ENCODE data around the gene NPC1L1. TPM values are rescaled to one million over a fixed set of nuclear protein-coding genes. Genes with fewer than 3 reads are reported as not detected.

NPC1L1 gene
- total and polyA plus RNA-seq, 2 of the 13 experiments (the other 11 are each of a cell fraction or from before 2014, with no cell fraction given) = 4.8 to 14.5 TPM

DNA sequence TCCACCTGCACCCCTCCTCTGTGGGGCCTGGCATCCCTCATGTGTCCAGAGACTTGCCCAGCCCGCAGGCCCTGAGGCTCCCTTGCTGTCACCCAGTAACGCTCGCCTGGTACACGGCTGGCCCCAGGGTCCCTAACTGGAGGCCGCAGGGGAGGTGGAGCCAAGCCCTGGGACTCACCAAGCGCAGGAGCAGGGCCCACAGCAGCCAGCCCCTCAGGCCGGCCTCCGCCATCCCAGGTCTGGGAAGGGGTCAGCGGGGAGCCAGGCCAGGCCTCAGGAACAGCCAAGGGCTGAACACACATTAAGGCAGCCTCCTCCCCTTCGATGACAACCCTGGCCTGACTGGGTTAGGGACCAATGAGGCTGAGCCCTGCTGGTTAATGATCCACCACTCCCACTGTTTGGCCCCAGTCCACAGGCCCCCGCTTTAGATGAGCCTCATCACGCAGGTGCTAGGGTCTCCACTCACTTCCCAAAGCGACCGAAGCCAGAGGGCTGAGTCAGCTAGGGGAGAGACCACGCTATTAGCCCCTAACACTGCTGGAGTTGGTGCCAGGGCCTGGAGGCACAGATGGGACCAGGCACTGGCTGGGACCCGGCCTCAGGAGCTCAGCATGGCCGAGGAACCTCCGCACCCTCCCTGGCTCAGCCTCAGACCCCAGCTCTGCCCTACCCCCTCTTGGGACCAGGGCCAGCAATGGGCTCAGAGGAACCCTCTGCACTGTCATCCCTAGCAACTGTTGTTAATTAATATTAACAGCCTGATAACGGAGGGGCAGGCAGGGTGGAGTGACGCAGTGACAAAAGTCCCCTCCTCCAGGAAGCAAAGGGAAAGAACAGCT, at the start of gene NPC1L1 (continued):
- TF ChIP-seq, protein P1, sequence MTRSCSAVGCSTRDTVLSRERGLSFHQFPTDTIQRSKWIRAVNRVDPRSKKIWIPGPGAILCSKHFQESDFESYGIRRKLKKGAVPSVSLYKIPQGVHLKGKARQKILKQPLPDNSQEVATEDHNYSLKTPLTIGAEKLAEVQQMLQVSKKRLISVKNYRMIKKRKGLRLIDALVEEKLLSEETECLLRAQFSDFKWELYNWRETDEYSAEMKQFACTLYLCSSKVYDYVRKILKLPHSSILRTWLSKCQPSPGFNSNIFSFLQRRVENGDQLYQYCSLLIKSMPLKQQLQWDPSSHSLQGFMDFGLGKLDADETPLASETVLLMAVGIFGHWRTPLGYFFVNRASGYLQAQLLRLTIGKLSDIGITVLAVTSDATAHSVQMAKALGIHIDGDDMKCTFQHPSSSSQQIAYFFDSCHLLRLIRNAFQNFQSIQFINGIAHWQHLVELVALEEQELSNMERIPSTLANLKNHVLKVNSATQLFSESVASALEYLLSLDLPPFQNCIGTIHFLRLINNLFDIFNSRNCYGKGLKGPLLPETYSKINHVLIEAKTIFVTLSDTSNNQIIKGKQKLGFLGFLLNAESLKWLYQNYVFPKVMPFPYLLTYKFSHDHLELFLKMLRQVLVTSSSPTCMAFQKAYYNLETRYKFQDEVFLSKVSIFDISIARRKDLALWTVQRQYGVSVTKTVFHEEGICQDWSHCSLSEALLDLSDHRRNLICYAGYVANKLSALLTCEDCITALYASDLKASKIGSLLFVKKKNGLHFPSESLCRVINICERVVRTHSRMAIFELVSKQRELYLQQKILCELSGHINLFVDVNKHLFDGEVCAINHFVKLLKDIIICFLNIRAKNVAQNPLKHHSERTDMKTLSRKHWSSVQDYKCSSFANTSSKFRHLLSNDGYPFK (CRISPR knock-in tag; IDR thresholded peaks at IDR 0.05; ENCODE audit: borderline replicate concordance) = peak; percentile 82
- no peak for TF ChIP-seq SSRP1 (CRISPR knock-in tag; IDR thresholded peaks at IDR 0.05)
- peak; percentile 74 for TF ChIP-seq ZNF124 (CRISPR knock-in tag; IDR thresholded peaks at IDR 0.05)
- TF ChIP-seq, protein P2, sequence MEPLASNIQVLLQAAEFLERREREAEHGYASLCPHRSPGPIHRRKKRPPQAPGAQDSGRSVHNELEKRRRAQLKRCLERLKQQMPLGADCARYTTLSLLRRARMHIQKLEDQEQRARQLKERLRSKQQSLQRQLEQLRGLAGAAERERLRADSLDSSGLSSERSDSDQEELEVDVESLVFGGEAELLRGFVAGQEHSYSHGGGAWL (CRISPR knock-in tag; IDR thresholded peaks at IDR 0.05) = peak; percentile 89
- TF ChIP-seq SIX4 (CRISPR knock-in tag; IDR thresholded peaks at IDR 0.05) = peak; percentile 61; the same call in 1 of the 2 replicates
- no peak for TF ChIP-seq ZNF615 (CRISPR knock-in tag; IDR thresholded peaks at IDR 0.05; ENCODE audit: borderline replicate concordance)
- TF ChIP-seq SMARCE1 (IDR thresholded peaks at IDR 0.05; ENCODE audit: borderline replicate concordance) = no peak
- TF ChIP-seq SRY (CRISPR knock-in tag; IDR thresholded peaks at IDR 0.05) = peak; percentile 73
- TF ChIP-seq ZBTB10 (CRISPR knock-in tag; IDR thresholded peaks at IDR 0.05; ENCODE audit: borderline replicate concordance) = peak; percentile 67; the same call in 1 of the 2 replicates
- no peak for TF ChIP-seq PREB (CRISPR knock-in tag; IDR thresholded peaks at IDR 0.05)
- no peak for TF ChIP-seq CERS6 (CRISPR knock-in tag; IDR thresholded peaks at IDR 0.05)
- TF ChIP-seq NFKB2 (CRISPR knock-in tag; IDR thresholded peaks at IDR 0.05; ENCODE audit: borderline replicate concordance) = no peak; the same call in 1 of the 2 replicates
- TF ChIP-seq CHD2 (IDR thresholded peaks at IDR 0.05; ENCODE audit: low read depth, low read length) = no peak
- no peak for TF ChIP-seq ZNF432 (CRISPR knock-in tag; IDR thresholded peaks at IDR 0.05; ENCODE audit: borderline replicate concordance)
- TF ChIP-seq SKI (IDR thresholded peaks at IDR 0.05; ENCODE audit: partially characterized antibody) = peak; percentile 10
- TF ChIP-seq TOPORS (CRISPR knock-in tag; IDR thresholded peaks at IDR 0.05) = no peak; the same call in 1 of the 2 replicates

Measured in HepG2 (cell line).